ENCODE results near the gene STOML3. TPM values are rescaled to one million over a fixed set of nuclear protein-coding genes. Genes with fewer than 3 reads are reported as not detected.

The STOML3 gene
- polyA plus RNA-seq, 1 of the 3 experiments (the other 2 are of a cell fraction), result not detected

- Histone ChIP-seq H3K27me3 (ENCODE audit: insufficient read depth) (no peaks in the 10 kb centered on the region), H3F3A (replicated peaks; ENCODE audit: insufficient read depth) (no peaks in the 10 kb centered on the region), H3K4me3 (ENCODE audit: low read depth in 2 of 2, low read length in 1 of 2) (no peak overlapping the region), H2AFZ (ENCODE audit: low read depth) (no peak overlapping the region), H3K4me2 (no peak overlapping the region), H4K20me1 (ENCODE audit: insufficient read depth) (no peaks in the 10 kb centered on the region), H3K4me1 (ENCODE audit: control insufficient read depth in 1 of 2, insufficient read depth in 2 of 2, low read depth in 1 of 2, low read length in 1 of 2) (no peaks in the 10 kb centered on the region; a peak in 1 of 4 replicates), H3K79me2 (ENCODE audit: insufficient read depth) (no peaks in the 10 kb centered on the region), H3K36me3 (replicated peaks in 1 of 2; ENCODE audit: control insufficient read depth in 1 of 2, insufficient read depth in 2 of 2, low read length in 1 of 2) (no peaks in the 10 kb centered on the region), H3K9ac (no peak overlapping the region), H3K27ac (ENCODE audit: low read depth in 2 of 2, low read length in 1 of 2) (no peak overlapping the region), H3K9me3 (no peaks in the 10 kb centered on the region), H3K9me2 (no peaks in the 10 kb centered on the region)
- ChIA-PET POLR2A (no interaction called here), CTCF (no interaction called here)
- WGBS (ENCODE audit: low lambda C conversion rate), result 29% methylated on average over 3 of the region's 3 CpGs
- TF ChIP-seq JUND (IDR thresholded peaks at IDR 0.05) (no peak), RCOR1 (IDR thresholded peaks at IDR 0.05; ENCODE audit: low read length) (no peak), GATA2 (CRISPR knock-in tag; IDR thresholded peaks at IDR 0.05) (no peak), TCF12 (IDR thresholded peaks at IDR 0.05) (no peak)
- DNase-seq, result no peak
Observed at GRCh38 chr13:38944219-38944618, 46.4 kb downstream of the STOML3 start.

GRCh38 chr13:38943231-38943630 lies 47.4 kb downstream of the STOML3 start:
- Histone ChIP-seq H3K4me2 (no peak overlapping the region), H3K79me2 (ENCODE audit: insufficient read depth) (no peaks in the 10 kb centered on the region), H3K27ac (ENCODE audit: low read depth in 2 of 2, low read length in 1 of 2) (no peak overlapping the region), H3K4me3 (ENCODE audit: low read depth in 2 of 2, low read length in 1 of 2) (no peak overlapping the region), H3K27me3 (ENCODE audit: insufficient read depth) (no peaks in the 10 kb centered on the region), H2AFZ (ENCODE audit: low read depth) (no peak overlapping the region), H3F3A (replicated peaks; ENCODE audit: insufficient read depth) (no peaks in the 10 kb centered on the region), H3K9me3 (no peaks in the 10 kb centered on the region), H3K36me3 (replicated peaks in 1 of 2; ENCODE audit: control insufficient read depth in 1 of 2, insufficient read depth in 2 of 2, low read length in 1 of 2) (no peaks in the 10 kb centered on the region), H3K9ac (no peak overlapping the region), H3K9me2 (no peaks in the 10 kb centered on the region), H4K20me1 (ENCODE audit: insufficient read depth) (no peaks in the 10 kb centered on the region), H3K4me1 (ENCODE audit: control insufficient read depth in 1 of 2, insufficient read depth in 2 of 2, low read depth in 1 of 2, low read length in 1 of 2) (no peaks in the 10 kb centered on the region; a peak in 1 of 4 replicates)
- TF ChIP-seq NRF1 (IDR thresholded peaks at IDR 0.05; ENCODE audit: low read depth, low read length) (no peak), MEF2A (IDR thresholded peaks at IDR 0.05; ENCODE audit: borderline replicate concordance, low read depth) (no peak), CHD2 (IDR thresholded peaks at IDR 0.05; ENCODE audit: low read length, partially characterized antibody) (no peak), ZBTB33 (IDR thresholded peaks at IDR 0.05; ENCODE audit: borderline replicate concordance, low read depth) (no peak), CTCF (IDR thresholded peaks at IDR 0.05) (no peak), EP300 (IDR thresholded peaks at IDR 0.05; ENCODE audit: borderline replicate concordance in 1 of 2, low read depth in 1 of 2, low read length in 1 of 2) (no peak), TAF1 (IDR thresholded peaks at IDR 0.05; ENCODE audit: borderline replicate concordance, low read depth, low read length) (no peak), SMC3 (IDR thresholded peaks at IDR 0.05; ENCODE audit: low read depth, low read length) (no peak), MAX (IDR thresholded peaks at IDR 0.05; ENCODE audit: low read depth) (no peak), JUND (IDR thresholded peaks at IDR 0.05) (no peak), EZH2phosphoT487 (IDR thresholded peaks at IDR 0.05; ENCODE audit: borderline replicate concordance, low read depth) (no peak), PBX3 (IDR thresholded peaks at IDR 0.05) (no peak), RFX5 (IDR thresholded peaks at IDR 0.05; ENCODE audit: low read length) (no peak)
- WGBS (ENCODE audit: low lambda C conversion rate), result 19% methylated on average over 2 of the region's 2 CpGs
- ChIA-PET CTCF (no interaction called here), POLR2A (no interaction called here)
- no peak for DNase-seq

Data from SK-N-SH (cell line).